GM19025 (cell line): Measurements from ENCODE around the gene GNG13.
"Not testable (repeated sequence)": the region's sequence is repeated elsewhere in the genome, so short reads cannot be mapped to it uniquely, and the experiment has no call there.

Experiments
- ATAC-seq: cut with Tn5 transposase; IDR thresholded peaks from one replicate; pipeline ENCODE4 v1.9.1; 2021; ENCODE audit warnings: mild to moderate bottlenecking, low read depth, moderate library complexity; ENCODE audit not compliant: unreplicated experiment

Gene GNG13

GRCh38 chr16:781346-782010 lies 19.1 kb downstream of the GNG13 start:
- ATAC-seq: no peak

GRCh38 chr16:780296-780695 lies 20.2 kb downstream of the GNG13 start:
- no peak for ATAC-seq

GRCh38 chr16:779561-779960 lies 21.0 kb downstream of the GNG13 start:
- no peak for ATAC-seq

- no peak for ATAC-seq
These were observed 21.5 kb downstream of the GNG13 start for GRCh38 chr16:778909-779527.

GRCh38 chr16:778447-778846 lies 22.1 kb downstream of the GNG13 start:
- no peak for ATAC-seq

GRCh38 chr16:777826-778225 lies 22.7 kb downstream of the GNG13 start:
- no peak for ATAC-seq

- ATAC-seq: no peak
These were observed 23.7 kb downstream of the GNG13 start for GRCh38 chr16:776824-777223.

- not testable (repeated sequence) for ATAC-seq
These were observed 24.2 kb downstream of the GNG13 start for GRCh38 chr16:776298-776697.

- ATAC-seq: no peak
These were observed 25.2 kb downstream of the GNG13 start for GRCh38 chr16:775236-775796.

GRCh38 chr16:774086-775001 lies 26.2 kb downstream of the GNG13 start:
- ATAC-seq: no peak

GRCh38 chr16:772959-773358 lies 27.6 kb downstream of the GNG13 start:
- no peak for ATAC-seq

GRCh38 chr16:770411-770810 lies 30.1 kb downstream of the GNG13 start:
- no peak for ATAC-seq

GRCh38 chr16:769934-770333 lies 30.6 kb downstream of the GNG13 start:
- ATAC-seq: no peak

GRCh38 chr16:769184-769784 lies 31.2 kb downstream of the GNG13 start:
- ATAC-seq: no peak

GRCh38 chr16:768428-768827 lies 32.1 kb downstream of the GNG13 start:
- ATAC-seq: no peak

GRCh38 chr16:767743-768235 lies 32.7 kb downstream of the GNG13 start:
- no peak for ATAC-seq

- no peak for ATAC-seq
These were observed 33.5 kb downstream of the GNG13 start for GRCh38 chr16:766820-767640.

GRCh38 chr16:766008-766819 lies 34.3 kb downstream of the GNG13 start:
- ATAC-seq: no peak

GRCh38 chr16:765488-765865 lies 35.1 kb downstream of the GNG13 start:
- ATAC-seq: no peak
